ENCODE measurements around the gene CLSTN1.
A peak's percentile ranks its signal among the peaks of the same experiment; 100 is the strongest.
"Not testable (repeated sequence)": the region's sequence is repeated elsewhere in the genome, so short reads cannot be mapped to it uniquely, and the experiment has no call there.

Gene CLSTN1

GRCh38 chr1:9825093-9826074 is 1.6 kb upstream of the CLSTN1 start:
- peak; percentile 55 for DNase-seq (ENCODE audit: low spot score)

- no peak for DNase-seq (ENCODE audit: low spot score)
These were observed 931 bp upstream of the CLSTN1 start for GRCh38 chr1:9824702-9825089.

- DNase-seq (ENCODE audit: low spot score), result no peak
These were observed 147 bp downstream of the CLSTN1 start for GRCh38 chr1:9823693-9823942.

- DNase-seq (ENCODE audit: low spot score), result peak; percentile 42
These were observed 670 bp downstream of the CLSTN1 start for GRCh38 chr1:9822897-9823692.

GRCh38 chr1:9822490-9822889 is 1.3 kb downstream of the CLSTN1 start:
- peak; percentile 34 for DNase-seq (ENCODE audit: low spot score)

- DNase-seq (ENCODE audit: low spot score), result no peak
These were observed 2.1 kb downstream of the CLSTN1 start for GRCh38 chr1:9821710-9822109.

- no peak for DNase-seq (ENCODE audit: low spot score)
These were observed 3.2 kb downstream of the CLSTN1 start for GRCh38 chr1:9820521-9820920.

GRCh38 chr1:9817734-9818133 is 6.0 kb downstream of the CLSTN1 start:
- no peak for DNase-seq (ENCODE audit: low spot score)

GRCh38 chr1:9816199-9816598 is 7.6 kb downstream of the CLSTN1 start:
- DNase-seq (ENCODE audit: low spot score), result no peak

GRCh38 chr1:9815150-9815549 is 8.6 kb downstream of the CLSTN1 start:
- no peak for DNase-seq (ENCODE audit: low spot score)

- no peak for DNase-seq (ENCODE audit: low spot score)
These were observed 9.1 kb downstream of the CLSTN1 start for GRCh38 chr1:9814619-9815018.

- DNase-seq (ENCODE audit: low spot score), result no peak
These were observed 12.4 kb downstream of the CLSTN1 start for GRCh38 chr1:9811239-9811966.

- no peak for DNase-seq (ENCODE audit: low spot score)
These were observed 14.7 kb downstream of the CLSTN1 start for GRCh38 chr1:9809100-9809510.

GRCh38 chr1:9808459-9808858 is 15.3 kb downstream of the CLSTN1 start:
- no peak for DNase-seq (ENCODE audit: low spot score)

- DNase-seq (ENCODE audit: low spot score), result no peak
These were observed 16.2 kb downstream of the CLSTN1 start for GRCh38 chr1:9807541-9807940.

- not testable (repeated sequence) for DNase-seq (ENCODE audit: low spot score)
These were observed 17.8 kb downstream of the CLSTN1 start for GRCh38 chr1:9805972-9806371.

- DNase-seq (ENCODE audit: low spot score), result no peak
These were observed 18.7 kb downstream of the CLSTN1 start for GRCh38 chr1:9805006-9805508.

GRCh38 chr1:9803003-9803918 is 20.5 kb downstream of the CLSTN1 start:
- DNase-seq (ENCODE audit: low spot score), result not testable (repeated sequence)

- no peak for DNase-seq (ENCODE audit: low spot score)
These were observed 21.9 kb downstream of the CLSTN1 start for GRCh38 chr1:9801909-9802308.

- DNase-seq (ENCODE audit: low spot score), result no peak
These were observed 25.3 kb downstream of the CLSTN1 start for GRCh38 chr1:9798236-9799130.
